ENCODE data around the gene SRSF6. TPM values are rescaled to one million over a fixed set of nuclear protein-coding genes. Genes with fewer than 3 reads are reported as not detected.
"Not testable (repeated sequence)": the region's sequence is repeated elsewhere in the genome, so short reads cannot be mapped to it uniquely, and the experiment has no call there.

Gene SRSF6
- total RNA-seq, 1 experiment from 2014 or later, result 52.8 TPM

- not testable (repeated sequence) for DNase-seq (ENCODE audit: extremely low read depth, low read depth)
These were observed 9.3 kb upstream of the SRSF6 start for GRCh38 chr20:43448431-43448747.

GRCh38 chr20:43448748-43449535, 8.8 kb upstream of the SRSF6 start:
- peak; percentile 37 for DNase-seq (ENCODE audit: extremely low read depth, low read depth)

- no peak for DNase-seq (ENCODE audit: extremely low read depth, low read depth)
These were observed 6.6 kb upstream of the SRSF6 start for GRCh38 chr20:43450841-43451799.

GRCh38 chr20:43452404-43453126, 5.1 kb upstream of the SRSF6 start:
- no peak for DNase-seq (ENCODE audit: extremely low read depth, low read depth)

- not testable (repeated sequence) for DNase-seq (ENCODE audit: extremely low read depth, low read depth)
These were observed 1.4 kb upstream of the SRSF6 start for GRCh38 chr20:43456252-43456651.

GRCh38 chr20:43456809-43457639, 672 bp upstream of the SRSF6 start:
- DNase-seq (ENCODE audit: extremely low read depth, low read depth), result peak; percentile 90

- DNase-seq (ENCODE audit: extremely low read depth, low read depth), result no peak
These were observed 777 bp downstream of the SRSF6 start for GRCh38 chr20:43458422-43458924.

GRCh38 chr20:43459022-43459942, 1.6 kb downstream of the SRSF6 start:
- no peak for DNase-seq (ENCODE audit: extremely low read depth, low read depth)

- DNase-seq (ENCODE audit: extremely low read depth, low read depth), result no peak
These were observed 2.6 kb downstream of the SRSF6 start for GRCh38 chr20:43460172-43460829.

- DNase-seq (ENCODE audit: extremely low read depth, low read depth), result no peak
These were observed 3.1 kb downstream of the SRSF6 start for GRCh38 chr20:43460830-43461200.

GRCh38 chr20:43461894-43462659, 4.4 kb downstream of the SRSF6 start:
- DNase-seq (ENCODE audit: extremely low read depth, low read depth), result no peak

- DNase-seq (ENCODE audit: extremely low read depth, low read depth), result no peak
These were observed 5.2 kb downstream of the SRSF6 start for GRCh38 chr20:43462660-43463526.

GRCh38 chr20:43463527-43464218, 6.0 kb downstream of the SRSF6 start:
- DNase-seq (ENCODE audit: extremely low read depth, low read depth), result no peak

- DNase-seq (ENCODE audit: extremely low read depth, low read depth), result no peak
These were observed 6.6 kb downstream of the SRSF6 start for GRCh38 chr20:43464219-43464790.

GRCh38 chr20:43465625-43465943, 7.9 kb downstream of the SRSF6 start:
- DNase-seq (ENCODE audit: extremely low read depth, low read depth), result no peak

GRCh38 chr20:43467589-43467988, 9.9 kb downstream of the SRSF6 start:
- DNase-seq (ENCODE audit: extremely low read depth, low read depth), result no peak

Data from NCI-H460 (cell line).